ENCODE measurements around the gene LRRC4C. TPM values are rescaled to one million over a fixed set of nuclear protein-coding genes. Genes with fewer than 3 reads are reported as not detected.

The LRRC4C gene
- not detected for total RNA-seq

DNA sequence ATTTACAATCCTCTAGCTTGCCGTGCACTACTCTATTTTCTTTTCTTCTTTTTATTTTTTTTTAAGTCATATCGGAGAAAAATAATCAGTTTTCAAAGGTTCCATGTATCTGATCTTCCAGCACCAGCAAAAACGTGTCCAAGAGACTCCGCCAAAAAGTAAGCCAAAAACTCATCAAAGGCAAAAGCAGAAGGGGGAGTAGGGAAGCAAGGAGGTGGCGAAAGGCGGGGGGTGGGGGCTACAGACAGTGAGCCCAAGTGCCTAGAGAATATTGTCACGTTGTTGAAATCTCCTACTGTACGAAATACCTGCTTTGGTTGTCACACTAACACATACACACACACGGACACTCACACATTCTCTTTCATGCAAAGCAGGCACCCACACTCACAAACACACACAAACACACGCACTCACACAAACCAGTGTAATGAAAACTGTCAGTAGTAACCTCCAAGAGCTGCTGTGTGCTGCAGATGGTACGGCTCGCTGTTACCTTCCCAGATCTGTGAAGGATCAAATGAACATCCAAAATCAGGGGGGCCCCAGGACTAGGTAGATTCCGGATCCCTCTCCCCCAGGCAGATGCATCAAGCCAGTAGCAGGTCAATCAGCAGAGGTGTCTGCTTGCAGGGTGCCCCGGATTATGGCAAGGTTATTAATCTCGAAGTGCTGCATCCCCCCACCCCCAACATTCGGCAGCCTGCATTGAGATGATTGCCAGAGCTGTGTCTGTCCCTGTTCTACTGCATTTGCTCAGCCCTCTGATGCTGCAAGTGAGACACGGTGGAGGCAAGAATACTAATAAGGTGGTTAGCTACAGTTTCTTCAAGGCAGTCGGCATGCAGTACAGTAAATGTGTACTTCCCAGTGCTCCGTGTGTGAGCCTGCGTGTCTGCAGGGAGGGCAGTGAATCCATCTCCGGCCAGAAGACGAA is at the start of gene LRRC4C:
Gene LRRC4C, minus strand, starts transcription at position 188 of the 937 bp plus-strand sequence.
- POLR2A ChIA-PET, result no interaction called here
- no peak for DNase-seq
- H3K4me1 Mint-ChIP-seq, result no peaks in the 10 kb centered on the region
- no peak within 1 kb of the TSS for H3K27ac Mint-ChIP-seq
- H3K9me3 Mint-ChIP-seq, result no peaks in the 10 kb centered on the region
- no peak within 1 kb of the TSS for H3K4me3 Mint-ChIP-seq
- H3K27me3 Mint-ChIP-seq, result peaks cover 3% of the 10 kb centered on the region
- H3K36me3 Mint-ChIP-seq, result no peaks in the 10 kb centered on the region
- no peak for ATAC-seq (ENCODE audit: low read depth)

DNA sequence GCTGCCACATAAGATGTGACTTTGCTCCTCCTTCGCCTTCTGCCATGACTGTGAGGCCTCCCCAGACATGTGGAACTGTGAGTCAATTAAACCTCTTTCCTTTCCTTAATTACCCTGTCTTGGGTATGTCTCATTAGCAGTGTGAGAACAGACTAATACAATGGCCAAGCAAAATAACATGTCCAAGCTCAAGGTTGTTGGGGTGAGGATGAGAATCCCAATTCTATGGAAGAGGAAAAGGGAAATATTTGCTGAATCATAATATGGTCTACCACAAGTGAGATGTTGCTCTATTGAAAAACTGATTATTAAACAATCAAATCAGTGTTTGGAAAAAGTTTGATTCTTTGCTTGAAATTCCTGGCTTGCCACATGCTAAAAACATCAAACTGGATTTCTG is 48.7 kb upstream of the LRRC4C start:
- Mint-ChIP-seq H3K27me3 (no peaks in the 10 kb centered on the region), H3K9me3 (peaks cover 6% of the 10 kb centered on the region), H3K4me1 (no peaks in the 10 kb centered on the region), H3K27ac (no peak overlapping the region), H3K4me3 (no peak overlapping the region), H3K36me3 (no peaks in the 10 kb centered on the region)
- POLR2A ChIA-PET, result no interaction called here
- no peak for DNase-seq
- ATAC-seq (ENCODE audit: low read depth), result no peak

DNA sequence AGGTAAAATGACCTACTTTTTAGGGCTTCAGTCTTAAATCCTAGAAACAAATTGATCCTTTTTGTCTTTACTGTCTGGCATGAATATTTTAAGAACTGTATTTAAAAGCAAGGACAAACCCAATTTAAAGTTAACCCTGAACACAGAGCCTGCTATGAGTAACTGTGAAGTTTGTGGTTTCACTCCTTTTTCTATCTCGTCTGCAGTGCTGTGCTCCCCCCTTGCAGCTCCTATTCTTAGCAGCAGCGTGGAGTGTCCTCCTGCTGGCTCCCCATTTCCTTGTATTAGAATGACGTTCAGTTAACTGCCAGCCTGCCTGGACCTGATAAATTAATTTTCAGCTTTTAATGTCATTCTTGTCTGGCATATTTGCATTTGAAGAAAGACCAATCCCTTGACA is 40.0 kb upstream of the LRRC4C start:
- ATAC-seq (ENCODE audit: low read depth), result no peak
- Mint-ChIP-seq H3K27me3 (no peaks in the 10 kb centered on the region), H3K4me3 (no peak overlapping the region), H3K27ac (no peak overlapping the region), H3K9me3 (peaks cover 8% of the 10 kb centered on the region), H3K36me3 (no peaks in the 10 kb centered on the region), H3K4me1 (no peaks in the 10 kb centered on the region)
- POLR2A ChIA-PET, result no interaction called here
- DNase-seq, result no peak

- no peak overlapping the region for H3K4me3 Mint-ChIP-seq
- no peaks in the 10 kb centered on the region for H3K27me3 Mint-ChIP-seq
- no peak for DNase-seq
- H3K4me1 Mint-ChIP-seq, result no peaks in the 10 kb centered on the region
- POLR2A ChIA-PET, result no interaction called here
- H3K27ac Mint-ChIP-seq, result no peak overlapping the region
- ATAC-seq (ENCODE audit: low read depth), result no peak
- peaks cover 8% of the 10 kb centered on the region for H3K9me3 Mint-ChIP-seq
- no peaks in the 10 kb centered on the region for H3K36me3 Mint-ChIP-seq
These were observed 39.3 kb upstream of the LRRC4C start for GRCh38 chr11:41498726-41499125.

GRCh38 chr11:41497974-41498373 is 38.5 kb upstream of the LRRC4C start:
- ATAC-seq (ENCODE audit: low read depth), result no peak
- POLR2A ChIA-PET, result no interaction called here
- H3K4me1 Mint-ChIP-seq, result no peaks in the 10 kb centered on the region
- H3K27ac Mint-ChIP-seq, result no peak overlapping the region
- H3K9me3 Mint-ChIP-seq, result peaks cover 9% of the 10 kb centered on the region
- H3K27me3 Mint-ChIP-seq, result no peaks in the 10 kb centered on the region
- DNase-seq, result no peak
- no peak overlapping the region for H3K4me3 Mint-ChIP-seq
- no peaks in the 10 kb centered on the region for H3K36me3 Mint-ChIP-seq

DNA sequence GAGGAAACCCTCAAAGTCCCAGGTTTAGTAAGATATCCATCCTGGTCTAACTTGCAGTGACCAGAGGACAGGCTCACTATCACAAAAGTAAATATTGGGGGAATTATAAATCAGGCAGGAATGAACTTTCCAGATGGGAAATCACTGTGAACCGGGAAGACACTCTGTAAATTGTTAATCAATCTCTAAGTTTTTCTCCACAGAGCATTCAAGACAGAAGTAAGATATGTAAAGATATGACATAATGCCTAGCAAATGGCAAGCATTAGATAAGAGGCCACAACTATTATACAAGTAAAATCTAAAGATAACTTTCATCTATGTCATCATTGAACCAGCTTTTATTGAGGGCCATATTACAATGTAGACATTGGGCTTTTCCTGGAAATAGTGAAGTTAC is 35.3 kb upstream of the LRRC4C start:
- no peaks in the 10 kb centered on the region for H3K4me1 Mint-ChIP-seq
- no peak for ATAC-seq (ENCODE audit: low read depth)
- no peaks in the 10 kb centered on the region for H3K27me3 Mint-ChIP-seq
- H3K9me3 Mint-ChIP-seq, result peaks cover 4% of the 10 kb centered on the region
- POLR2A ChIA-PET, result no interaction called here
- H3K4me3 Mint-ChIP-seq, result no peak overlapping the region
- no peak overlapping the region for H3K27ac Mint-ChIP-seq
- no peak for DNase-seq
- H3K36me3 Mint-ChIP-seq, result no peaks in the 10 kb centered on the region

DNA sequence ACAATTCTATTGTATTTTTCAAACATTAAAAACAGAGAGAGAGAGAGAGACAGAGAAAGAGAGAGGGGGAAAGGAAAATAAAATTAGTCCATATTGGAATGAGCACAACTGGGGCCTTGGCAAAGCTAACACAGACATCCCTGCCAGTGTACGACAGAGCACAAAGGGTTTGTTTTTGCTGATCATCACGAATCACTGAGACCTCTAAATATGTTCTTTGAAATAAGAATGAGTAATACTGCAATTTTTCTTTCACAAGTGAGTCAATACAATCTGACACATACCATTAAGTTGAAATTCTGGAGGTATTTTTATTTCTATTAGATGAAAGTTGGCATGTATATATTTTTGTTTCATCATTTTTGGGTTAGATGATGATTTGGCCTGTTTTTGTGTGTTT is 27.0 kb upstream of the LRRC4C start:
- DNase-seq, result no peak

GRCh38 chr11:41483956-41484355 is 24.5 kb upstream of the LRRC4C start:
- Mint-ChIP-seq H3K4me1 (no peaks in the 10 kb centered on the region), H3K36me3 (peaks cover 1% of the 10 kb centered on the region), H3K9me3 (peaks cover 4% of the 10 kb centered on the region), H3K4me3 (no peak overlapping the region), H3K27me3 (no peaks in the 10 kb centered on the region), H3K27ac (no peak overlapping the region)
- ATAC-seq (ENCODE audit: low read depth), result no peak
- POLR2A ChIA-PET, result no interaction called here
- DNase-seq, result no peak

More for the DNA sequence above, 27.0 kb upstream of the LRRC4C start:
- H3K4me1 Mint-ChIP-seq, result no peaks in the 10 kb centered on the region
- no peak overlapping the region for H3K27ac Mint-ChIP-seq
- POLR2A ChIA-PET, result no interaction called here
- H3K4me3 Mint-ChIP-seq, result no peak overlapping the region
- no peaks in the 10 kb centered on the region for H3K36me3 Mint-ChIP-seq
- no peaks in the 10 kb centered on the region for H3K27me3 Mint-ChIP-seq
- no peak for ATAC-seq (ENCODE audit: low read depth)
- H3K9me3 Mint-ChIP-seq, result peaks cover 5% of the 10 kb centered on the region

DNA sequence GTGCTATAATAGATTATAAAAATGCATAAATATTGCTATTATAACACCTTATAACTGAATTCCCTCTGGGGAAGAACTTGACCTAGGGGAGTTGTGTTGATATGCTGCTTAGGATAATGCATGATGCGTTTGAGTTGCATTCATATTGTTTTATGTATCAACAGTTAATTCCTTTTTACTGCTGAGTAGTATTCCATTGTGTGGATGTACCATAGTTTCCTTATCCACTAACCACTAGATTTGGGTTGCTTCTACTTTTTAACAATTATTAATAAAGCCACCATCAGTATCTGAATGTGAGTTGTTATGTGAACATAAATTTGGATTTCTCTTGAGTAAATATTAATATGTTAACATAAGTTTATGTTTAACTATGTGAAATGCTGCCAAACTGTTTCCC is 19.7 kb upstream of the LRRC4C start:
- Mint-ChIP-seq H3K4me1 (no peaks in the 10 kb centered on the region), H3K27ac (no peak overlapping the region), H3K4me3 (no peak overlapping the region), H3K9me3 (peaks cover 6% of the 10 kb centered on the region), H3K36me3 (peaks cover 1% of the 10 kb centered on the region), H3K27me3 (no peaks in the 10 kb centered on the region)
- POLR2A ChIA-PET, result no interaction called here
- DNase-seq (no peak), ATAC-seq (ENCODE audit: low read depth) (no peak)

- no peaks in the 10 kb centered on the region for H3K4me1 Mint-ChIP-seq
- DNase-seq, result no peak
- H3K9me3 Mint-ChIP-seq, result no peaks in the 10 kb centered on the region
- POLR2A ChIA-PET, result no interaction called here
- peaks cover 3% of the 10 kb centered on the region for H3K27me3 Mint-ChIP-seq
- no peaks in the 10 kb centered on the region for H3K36me3 Mint-ChIP-seq
- no peak overlapping the region for H3K4me3 Mint-ChIP-seq
- no peak for ATAC-seq (ENCODE audit: low read depth)
- no peak overlapping the region for H3K27ac Mint-ChIP-seq
These were observed 1.7 kb upstream of the LRRC4C start for GRCh38 chr11:41461057-41461681.

DNA sequence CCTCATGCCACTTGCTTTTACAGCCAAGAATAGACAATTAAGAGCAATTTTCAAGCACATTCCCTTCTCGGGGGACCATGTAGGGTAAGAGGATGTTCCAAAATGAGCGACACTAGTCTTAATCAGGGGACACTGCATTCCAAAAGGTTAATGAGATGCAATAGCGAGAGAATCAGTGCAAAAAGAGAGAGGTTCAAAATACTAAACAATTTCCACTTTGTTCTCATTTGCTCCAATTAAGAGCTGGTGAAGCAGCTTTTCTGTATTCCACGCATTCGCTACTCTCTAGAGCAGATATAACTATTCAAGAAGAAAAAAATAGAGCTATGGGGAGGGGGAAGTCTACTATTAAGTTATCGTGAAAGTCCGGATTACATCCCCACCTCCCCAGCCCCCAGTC is 811 bp downstream of the LRRC4C start:
- no peak for DNase-seq
- Mint-ChIP-seq H3K9me3 (no peaks in the 10 kb centered on the region), H3K4me1 (no peaks in the 10 kb centered on the region), H3K36me3 (no peaks in the 10 kb centered on the region), H3K27ac (no peak overlapping the region), H3K27me3 (peaks cover 3% of the 10 kb centered on the region), H3K4me3 (no peak overlapping the region)
- ATAC-seq (ENCODE audit: low read depth), result no peak
- POLR2A ChIA-PET, result no interaction called here

DNA sequence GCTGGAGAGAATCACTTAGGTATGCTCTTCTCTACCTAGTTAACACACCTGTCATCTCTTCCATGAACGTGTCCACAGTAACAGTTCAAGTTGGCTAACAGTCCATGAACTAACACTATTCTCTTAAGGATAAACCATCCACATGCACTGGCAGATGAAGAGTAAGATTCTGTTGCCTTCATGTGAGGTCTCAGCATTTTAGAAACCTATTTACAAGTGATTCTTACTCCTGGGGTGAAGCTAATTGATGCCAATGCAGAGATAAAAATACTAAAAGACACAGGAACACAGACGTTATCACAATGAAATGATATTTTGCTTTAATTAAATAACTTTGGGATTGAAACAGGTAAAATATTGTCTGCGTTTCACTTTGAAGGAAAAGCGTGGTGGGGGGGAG is 1.3 kb downstream of the LRRC4C start:
- DNase-seq, result no peak
- no peaks in the 10 kb centered on the region for H3K36me3 Mint-ChIP-seq
- POLR2A ChIA-PET, result no interaction called here
- H3K9me3 Mint-ChIP-seq, result no peaks in the 10 kb centered on the region
- H3K27ac Mint-ChIP-seq, result no peak overlapping the region
- H3K27me3 Mint-ChIP-seq, result peaks cover 3% of the 10 kb centered on the region
- no peaks in the 10 kb centered on the region for H3K4me1 Mint-ChIP-seq
- H3K4me3 Mint-ChIP-seq, result no peak overlapping the region
- no peak for ATAC-seq (ENCODE audit: low read depth)

GRCh38 chr11:41457216-41458014 is 2.0 kb downstream of the LRRC4C start:
- H3K9me3 Mint-ChIP-seq, result no peaks in the 10 kb centered on the region
- ATAC-seq (ENCODE audit: low read depth) (no peak), DNase-seq (no peak)
- H3K27ac Mint-ChIP-seq, result no peak overlapping the region
- no peaks in the 10 kb centered on the region for H3K4me1 Mint-ChIP-seq
- H3K4me3 Mint-ChIP-seq, result no peak overlapping the region
- POLR2A ChIA-PET, result no interaction called here
- peaks cover 3% of the 10 kb centered on the region for H3K27me3 Mint-ChIP-seq
- no peaks in the 10 kb centered on the region for H3K36me3 Mint-ChIP-seq

- no peak for DNase-seq
- no peak for ATAC-seq (ENCODE audit: low read depth)
- POLR2A ChIA-PET, result no interaction called here
- H3K27ac Mint-ChIP-seq, result no peak overlapping the region
- no peak overlapping the region for H3K4me3 Mint-ChIP-seq
- H3K36me3 Mint-ChIP-seq, result no peaks in the 10 kb centered on the region
- no peaks in the 10 kb centered on the region for H3K9me3 Mint-ChIP-seq
- H3K27me3 Mint-ChIP-seq, result peaks cover 3% of the 10 kb centered on the region
- H3K4me1 Mint-ChIP-seq, result no peaks in the 10 kb centered on the region
These were observed 3.2 kb downstream of the LRRC4C start for GRCh38 chr11:41456269-41456668.

All from activated naive CD8-positive, alpha-beta T cell treated with anti-CD3 and anti-CD28 coated beads, Interleukin-2, amount 10 ng/mL, durations not matched to agents 7 days and 5 days (primary cell).